GM19043 (cell line): Measurements from ENCODE around the gene PLEKHF1.

Experiments used
- ATAC-seq: cut with Tn5 transposase; IDR thresholded peaks from one replicate; pipeline ENCODE4 v1.9.1; 2021; ENCODE audit warnings: low read depth; ENCODE audit not compliant: unreplicated experiment

The PLEKHF1 gene

GRCh38 chr19:29676586-29676985 is 11.3 kb downstream of the PLEKHF1 start:
- ATAC-seq = no peak

GRCh38 chr19:29677001-29677817 is 11.9 kb downstream of the PLEKHF1 start:
- ATAC-seq = no peak

DNA sequence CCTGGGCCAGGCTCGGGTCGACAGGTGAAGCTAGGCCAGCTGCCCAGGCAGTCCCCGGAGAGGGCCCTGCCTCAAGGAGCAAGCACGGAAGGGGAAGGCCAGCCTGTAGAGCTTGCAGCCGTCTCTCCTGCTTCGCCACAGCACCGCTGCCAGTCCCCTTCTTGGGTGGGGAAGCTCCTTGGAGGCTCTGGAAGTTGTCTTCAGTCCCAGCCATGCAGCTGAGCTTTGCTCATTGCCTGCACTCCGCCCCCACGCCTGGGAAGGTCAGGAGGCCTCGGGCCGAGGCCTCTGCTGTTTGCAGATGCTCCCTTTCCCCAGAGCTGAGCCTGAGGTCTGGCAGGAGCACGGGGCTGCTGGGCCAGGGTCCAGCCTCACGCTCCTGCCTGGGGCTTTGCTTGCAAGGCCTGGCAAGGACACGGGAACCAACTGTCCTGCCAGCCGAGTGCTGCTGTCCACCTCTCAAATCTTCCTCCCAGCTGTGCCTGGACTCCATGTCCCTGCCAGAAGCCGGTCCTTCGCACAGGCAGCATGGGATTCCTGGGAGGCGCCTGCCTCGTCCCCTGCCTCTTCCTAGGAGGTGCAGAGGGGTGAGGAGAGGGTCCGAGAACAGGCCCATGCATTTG is 13.3 kb downstream of the PLEKHF1 start:
- no peak for ATAC-seq

DNA sequence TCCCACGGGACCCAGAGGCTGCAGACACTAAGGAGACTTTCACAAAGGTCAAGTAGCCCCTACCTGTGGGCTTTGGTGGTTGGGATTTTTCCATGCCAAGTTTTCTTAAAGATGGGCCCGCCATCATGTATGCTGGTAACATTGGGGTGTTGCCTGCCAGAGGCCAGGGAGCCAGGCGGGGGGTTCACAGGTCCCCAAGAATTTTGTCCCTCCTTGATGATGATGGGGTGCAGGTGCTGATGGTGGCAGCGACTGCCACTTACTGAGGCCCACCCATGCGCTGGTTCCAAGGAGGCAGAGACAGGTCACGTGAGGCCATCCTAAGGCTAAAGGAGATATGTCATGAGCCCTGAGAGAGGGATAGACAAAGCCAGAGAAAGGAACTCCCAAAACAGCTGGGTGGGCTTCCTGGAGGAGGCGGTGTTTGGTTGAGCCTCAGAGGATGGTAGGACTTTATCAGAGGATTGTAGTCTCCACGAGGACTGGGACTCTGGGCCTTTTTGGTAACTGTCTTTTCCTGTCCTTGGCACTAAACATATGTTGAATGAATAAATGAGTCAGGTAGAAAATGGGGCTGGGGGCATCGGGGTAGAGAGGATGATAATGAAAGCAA is 14.4 kb downstream of the PLEKHF1 start:
- ATAC-seq = no peak

DNA sequence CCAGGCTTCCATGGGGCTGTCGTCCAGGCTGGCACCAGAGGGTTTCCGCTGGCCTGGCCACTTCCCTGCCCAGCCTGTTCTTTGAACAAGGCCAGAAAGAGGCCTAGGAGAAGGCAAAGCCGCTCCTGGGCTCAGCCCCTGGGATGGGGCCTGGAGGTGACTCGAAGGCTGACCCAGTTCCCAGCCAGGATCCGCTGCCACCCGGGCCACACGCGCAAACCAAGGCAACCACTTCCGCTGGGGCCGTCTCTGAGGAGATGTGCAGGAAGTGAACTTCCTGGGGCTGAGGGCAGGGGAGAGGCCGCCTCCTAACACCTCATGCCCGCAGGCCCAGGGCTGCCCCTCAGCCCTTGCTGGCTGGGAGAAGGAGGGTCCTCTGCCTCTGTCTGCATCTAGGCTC is 15.2 kb downstream of the PLEKHF1 start:
- peak; percentile 71 for ATAC-seq

GRCh38 chr19:29680937-29681336 is 15.7 kb downstream of the PLEKHF1 start:
- no peak for ATAC-seq

- ATAC-seq = no peak
These were observed 16.4 kb downstream of the PLEKHF1 start for GRCh38 chr19:29681422-29682235.

DNA sequence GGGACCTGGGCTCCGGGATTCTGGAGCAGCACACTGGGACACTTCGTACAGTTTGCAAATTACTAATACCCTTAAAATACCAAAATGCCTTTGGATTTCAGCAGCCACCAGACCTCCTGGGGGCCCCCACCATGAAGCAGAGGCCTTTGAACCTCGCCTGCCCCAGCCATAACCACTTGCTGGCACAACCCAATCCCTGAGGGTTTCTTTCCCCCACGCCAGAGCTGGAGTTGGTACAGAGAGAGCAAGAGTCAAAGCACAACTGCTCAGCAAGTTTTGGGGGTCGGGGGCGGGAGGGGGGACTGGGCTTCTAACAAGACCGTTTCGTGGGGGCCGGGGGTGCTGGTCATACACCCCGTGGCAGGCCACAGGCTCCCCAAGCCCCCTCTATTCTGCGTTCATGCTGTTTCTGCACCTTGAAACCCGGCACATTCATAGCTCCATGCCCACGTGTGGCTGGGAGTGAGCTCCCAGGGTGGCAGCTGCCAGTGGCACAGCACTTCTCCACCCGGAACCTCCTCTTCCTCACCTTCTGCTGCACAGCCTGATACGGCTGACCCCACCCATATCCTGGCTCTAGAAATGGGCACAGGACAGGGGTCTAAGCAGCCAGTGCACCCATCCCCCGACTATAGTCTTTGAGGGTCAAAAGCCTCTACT is 17.1 kb downstream of the PLEKHF1 start:
- no peak for ATAC-seq

- no peak for ATAC-seq
These were observed 17.7 kb downstream of the PLEKHF1 start for GRCh38 chr19:29683009-29683408.

DNA sequence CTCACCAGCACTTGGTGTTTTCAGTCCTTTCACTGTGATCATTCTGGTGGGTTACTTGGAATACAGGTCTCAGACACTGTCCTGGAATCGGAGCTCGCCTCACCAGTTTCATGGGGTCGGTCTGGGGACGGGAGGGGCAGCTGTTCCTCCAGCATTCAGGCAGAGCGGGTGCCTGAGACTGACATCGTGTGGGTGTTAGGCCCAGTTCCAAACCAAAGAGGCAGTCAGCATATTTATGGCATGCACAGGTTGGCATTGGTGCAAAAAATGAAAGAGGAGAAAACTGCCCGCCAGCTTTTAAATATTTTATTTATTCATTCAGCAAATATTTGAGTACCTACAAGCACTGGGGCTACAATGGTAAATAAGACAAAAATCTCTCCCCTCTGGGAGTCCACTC is 20.1 kb downstream of the PLEKHF1 start:
- no peak for ATAC-seq

DNA sequence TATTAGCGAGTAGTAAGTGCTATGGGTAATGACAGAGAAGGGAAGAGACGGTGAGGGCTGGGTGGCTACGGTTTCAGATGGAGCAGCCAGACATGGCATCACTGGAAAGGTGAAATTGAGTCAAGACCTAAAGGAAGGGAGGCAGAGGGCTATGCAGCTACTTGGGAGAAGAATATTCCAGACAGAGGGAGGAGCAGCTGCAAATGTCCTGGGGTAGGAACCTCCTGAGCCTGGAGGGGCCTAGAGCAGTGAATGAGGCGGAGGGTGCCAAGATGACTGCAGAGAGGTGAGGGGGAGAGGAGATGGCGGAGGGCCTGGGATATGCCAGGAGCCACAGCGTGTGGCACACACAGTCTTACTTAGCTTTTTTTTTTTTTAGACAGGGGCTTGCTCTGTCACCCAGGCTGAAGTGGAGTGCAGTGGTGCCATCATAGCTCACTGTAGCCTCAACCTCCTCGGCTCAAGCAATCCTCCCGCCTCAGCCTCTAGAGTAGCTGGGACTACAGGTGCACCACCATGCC is 21.1 kb downstream of the PLEKHF1 start:
- no peak for ATAC-seq

GRCh38 chr19:29687244-29687896 is 22.1 kb downstream of the PLEKHF1 start:
- no peak for ATAC-seq

GRCh38 chr19:29687897-29688728 is 22.9 kb downstream of the PLEKHF1 start:
- ATAC-seq = no peak

DNA sequence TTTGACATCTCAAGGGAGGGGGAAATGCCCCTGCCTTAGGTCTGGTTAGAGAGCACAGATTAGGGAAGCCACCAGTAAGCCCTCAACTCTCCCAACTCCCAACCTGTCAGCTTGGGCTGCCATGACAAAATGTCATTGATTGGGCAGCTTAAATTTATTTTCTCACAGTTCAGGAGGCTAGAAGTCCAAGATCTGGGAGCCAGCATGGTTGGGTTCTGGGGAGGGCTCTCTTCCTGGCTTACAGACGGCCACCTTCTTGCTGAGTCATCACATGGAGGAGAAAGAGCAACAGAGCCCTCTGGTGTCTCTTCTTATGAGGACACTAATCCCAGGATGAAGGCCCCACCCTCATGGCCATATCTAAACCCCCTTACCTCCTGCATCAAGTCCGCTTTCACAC is 25.6 kb downstream of the PLEKHF1 start:
- ATAC-seq = no peak

- ATAC-seq = no peak
These were observed 28.9 kb downstream of the PLEKHF1 start for GRCh38 chr19:29694161-29694560.

- peak; percentile 91 for ATAC-seq
These were observed 29.7 kb downstream of the PLEKHF1 start for GRCh38 chr19:29694669-29695627.

- ATAC-seq = no peak
These were observed 30.7 kb downstream of the PLEKHF1 start for GRCh38 chr19:29695765-29696564.
